Uterus (tissue), 2 donors: ENCODE data around the gene BZW1.

Experiments used
- CTCF ChIP-seq, 4 experiments: fragments of 200-600 bp in 2 of 4; fragments of 450-650 bp in 2 of 4; sonication (generic) in 2 of 4; IDR thresholded peaks; one replicate each; pipeline ENCODE4 v1.5.1; 2016 to 2019; ENCODE audit warnings: antibody characterized with exemption in 4 of 4, mild to moderate bottlenecking in 2 of 4, moderate library complexity in 1 of 4
- POLR2A ChIP-seq, 2 donors: fragments of 450-650 bp; IDR thresholded peaks; one replicate each; pipeline ENCODE4 v1.6.1; 2016; ENCODE audit warnings: antibody characterized with exemption in 2 of 2, mild to moderate bottlenecking in 1 of 2, moderate library complexity in 1 of 2

- TF ChIP-seq CTCF (IDR thresholded peaks at IDR 0.05) (no peak), POLR2A (IDR thresholded peaks at IDR 0.05) (no peak)
These were observed 32.5 kb upstream of the BZW1 start for GRCh38 chr2:200779214-200779613.
